Measurements from ENCODE around the gene GALNS. TPM values are rescaled to one million over a fixed set of nuclear protein-coding genes. Genes with fewer than 3 reads are reported as not detected.

The GALNS gene
- total and polyA plus RNA-seq, 2 donors (not counting 3 experiments of a cell fraction or from before 2014, with no cell fraction given) = 21.8 to 40.2 TPM

DNA sequence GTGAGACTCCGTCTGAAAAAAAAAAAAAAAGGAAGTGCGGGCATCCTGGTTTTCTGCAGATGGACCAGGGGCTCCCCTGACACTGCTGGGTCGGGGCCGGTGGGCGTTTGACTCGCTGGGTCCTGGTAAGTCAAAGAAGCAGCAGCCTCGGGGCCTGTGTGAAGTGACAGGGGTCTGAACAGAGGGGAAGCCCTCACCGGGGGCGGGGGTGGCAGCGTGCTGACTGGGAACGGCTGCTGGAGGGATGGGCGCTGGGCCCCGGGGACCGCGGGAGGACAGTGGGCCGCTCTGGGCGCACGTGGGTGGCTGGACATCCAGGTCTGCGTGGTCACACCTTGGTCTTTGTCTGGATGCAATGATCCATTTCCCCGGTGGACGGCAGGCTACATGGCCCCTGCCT, 8.2 kb downstream of the GALNS start:
- Histone ChIP-seq H3K36me3 (ENCODE audit: control insufficient read depth in 2 of 2, extremely low read depth in 1 of 2, insufficient read depth in 2 of 2, low read length in 2 of 2) (peaks cover 0 to 5% of the 10 kb centered on the region in 2 experiments), H4K20me1 (replicated peaks; ENCODE audit: control insufficient read depth, extremely low read depth, insufficient read depth, low read length) (no peaks in the 10 kb centered on the region), H3K9ac (replicated peaks; ENCODE audit: extremely low read depth, insufficient read depth, low read length) (no peak overlapping the region), H3K9me1 (replicated peaks; ENCODE audit: control insufficient read depth, extremely low read depth, insufficient read depth, low read length) (no peaks in the 10 kb centered on the region), H3K4me1 (ENCODE audit: control insufficient read depth, extremely low read depth, insufficient read depth, low read length) (no peaks in the 10 kb centered on the region), H3K4me3 (replicated peaks in 1 of 3; ENCODE audit: insufficient read depth in 1 of 3, low read depth in 1 of 3, low read length in 3 of 3) (no peak overlapping the region), H2AFZ (ENCODE audit: low read depth, low read length) (no peak overlapping the region), H3K79me2 (ENCODE audit: control insufficient read depth, insufficient read depth, low read length) (no peaks in the 10 kb centered on the region), H3K27me3 (ENCODE audit: control insufficient read depth in 2 of 2, insufficient read depth in 2 of 2, low read length in 2 of 2) (no peaks in the 10 kb centered on the region), H3K9me3 (replicated peaks; ENCODE audit: control insufficient read depth, insufficient read depth, low read length) (no peaks in the 10 kb centered on the region), H3K27ac (ENCODE audit: insufficient read depth, low read depth, low read length) (no peak overlapping the region), H3K4me2 (ENCODE audit: insufficient read depth, low read length) (no peak overlapping the region)
- intact Hi-C loops (cut with micrococcal nuclease) = no loop called here
- DNase-seq (ENCODE audit: low read depth, low spot score) (no peak), FAIRE-seq (no peak)
- ChIA-PET CTCF (interaction anchor here (0.8 to 1.3 kb wide), 3 partner anchors 8 to 111 kb away, joined by 3 read pairs; no protein-coding TSS in a partner anchor), POLR2A (no interaction called here)
- TF ChIP-seq, protein P1, sequence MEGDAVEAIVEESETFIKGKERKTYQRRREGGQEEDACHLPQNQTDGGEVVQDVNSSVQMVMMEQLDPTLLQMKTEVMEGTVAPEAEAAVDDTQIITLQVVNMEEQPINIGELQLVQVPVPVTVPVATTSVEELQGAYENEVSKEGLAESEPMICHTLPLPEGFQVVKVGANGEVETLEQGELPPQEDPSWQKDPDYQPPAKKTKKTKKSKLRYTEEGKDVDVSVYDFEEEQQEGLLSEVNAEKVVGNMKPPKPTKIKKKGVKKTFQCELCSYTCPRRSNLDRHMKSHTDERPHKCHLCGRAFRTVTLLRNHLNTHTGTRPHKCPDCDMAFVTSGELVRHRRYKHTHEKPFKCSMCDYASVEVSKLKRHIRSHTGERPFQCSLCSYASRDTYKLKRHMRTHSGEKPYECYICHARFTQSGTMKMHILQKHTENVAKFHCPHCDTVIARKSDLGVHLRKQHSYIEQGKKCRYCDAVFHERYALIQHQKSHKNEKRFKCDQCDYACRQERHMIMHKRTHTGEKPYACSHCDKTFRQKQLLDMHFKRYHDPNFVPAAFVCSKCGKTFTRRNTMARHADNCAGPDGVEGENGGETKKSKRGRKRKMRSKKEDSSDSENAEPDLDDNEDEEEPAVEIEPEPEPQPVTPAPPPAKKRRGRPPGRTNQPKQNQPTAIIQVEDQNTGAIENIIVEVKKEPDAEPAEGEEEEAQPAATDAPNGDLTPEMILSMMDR (IDR thresholded peaks at IDR 0.05; ENCODE audit: extremely low read depth in 1 of 2, insufficient read depth in 1 of 2, low read depth in 1 of 2, low read length in 2 of 2) = no peak
- TF ChIP-seq EZH2 (IDR thresholded peaks at IDR 0.05; ENCODE audit: borderline replicate concordance, low read depth, low read length, severe bottlenecking) = no peak
- no peak for TF ChIP-seq GATA2 (IDR thresholded peaks at IDR 0.05; ENCODE audit: insufficient read depth, insufficient read length, low read depth, low read length)
- no peak for TF ChIP-seq JUN (IDR thresholded peaks at IDR 0.05; ENCODE audit: borderline replicate concordance, insufficient read depth, insufficient read length, low read depth)
- no peak for TF ChIP-seq FOS (IDR thresholded peaks at IDR 0.05; ENCODE audit: borderline replicate concordance, insufficient read depth, low read length)
- no peak for TF ChIP-seq MYC (IDR thresholded peaks at IDR 0.05; ENCODE audit: low read depth, low read length)
- no peak for TF ChIP-seq POLR2AphosphoS5 (IDR thresholded peaks at IDR 0.05; ENCODE audit: insufficient read depth, low read depth, low read length)
- TF ChIP-seq POLR2A (IDR thresholded peaks at IDR 0.05; ENCODE audit: low read depth, low read length) = no peak
- TF ChIP-seq, protein P2, sequence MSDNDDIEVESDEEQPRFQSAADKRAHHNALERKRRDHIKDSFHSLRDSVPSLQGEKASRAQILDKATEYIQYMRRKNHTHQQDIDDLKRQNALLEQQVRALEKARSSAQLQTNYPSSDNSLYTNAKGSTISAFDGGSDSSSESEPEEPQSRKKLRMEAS (IDR thresholded peaks at IDR 0.05; ENCODE audit: insufficient read depth, insufficient read length) = no peak
- dilution Hi-C loops (cut with MboI; ENCODE audit: extremely low pct_ligation_motif_present, low sequenced_read_pairs) = no loop called here
- no TSS peak for BruUV-seq (replicated peaks)
